ENCODE results near the gene BACH1. TPM values are rescaled to one million over a fixed set of nuclear protein-coding genes. Genes with fewer than 3 reads are reported as not detected.

The BACH1 gene
- polyA plus RNA-seq, 1 experiment, result 72.2 TPM

DNA sequence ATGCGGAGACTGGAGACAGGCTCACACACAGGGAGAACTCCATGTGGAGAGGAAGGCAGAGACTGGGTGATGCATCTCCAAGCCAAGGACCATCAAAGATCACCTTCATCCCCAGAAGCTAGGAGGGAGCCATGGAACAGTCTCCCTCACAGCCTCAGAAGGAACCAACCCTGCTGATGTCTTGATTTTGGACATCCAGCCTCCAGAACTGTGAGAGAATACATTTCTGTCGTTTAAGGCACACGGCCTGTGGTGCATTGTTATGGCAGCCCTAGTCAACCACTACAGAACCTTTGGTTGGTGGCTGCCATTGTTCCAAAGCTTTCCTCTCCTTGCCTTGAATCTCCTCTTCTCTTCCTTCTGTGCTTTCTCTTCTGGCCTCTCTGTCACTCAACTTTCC lies 64.0 kb downstream of the BACH1 start:
- no peaks in the 10 kb centered on the region for H3K27me3 ChIP-seq (ENCODE audit: control insufficient read depth, insufficient read depth, low read length)
- H3K27ac ChIP-seq (ENCODE audit: low read depth, low read length), result no peak overlapping the region
- DNase-seq (ENCODE audit: low read depth, low spot score), result no peak
- POLR2A ChIA-PET, result no interaction called here
- H3K9me3 ChIP-seq (ENCODE audit: control insufficient read depth, insufficient read depth, low read length), result no peaks in the 10 kb centered on the region
- CTCF ChIA-PET, result no interaction called here
- H3K4me3 ChIP-seq (ENCODE audit: low read depth, low read length), result no peak overlapping the region
- TF ChIP-seq, protein P1, sequence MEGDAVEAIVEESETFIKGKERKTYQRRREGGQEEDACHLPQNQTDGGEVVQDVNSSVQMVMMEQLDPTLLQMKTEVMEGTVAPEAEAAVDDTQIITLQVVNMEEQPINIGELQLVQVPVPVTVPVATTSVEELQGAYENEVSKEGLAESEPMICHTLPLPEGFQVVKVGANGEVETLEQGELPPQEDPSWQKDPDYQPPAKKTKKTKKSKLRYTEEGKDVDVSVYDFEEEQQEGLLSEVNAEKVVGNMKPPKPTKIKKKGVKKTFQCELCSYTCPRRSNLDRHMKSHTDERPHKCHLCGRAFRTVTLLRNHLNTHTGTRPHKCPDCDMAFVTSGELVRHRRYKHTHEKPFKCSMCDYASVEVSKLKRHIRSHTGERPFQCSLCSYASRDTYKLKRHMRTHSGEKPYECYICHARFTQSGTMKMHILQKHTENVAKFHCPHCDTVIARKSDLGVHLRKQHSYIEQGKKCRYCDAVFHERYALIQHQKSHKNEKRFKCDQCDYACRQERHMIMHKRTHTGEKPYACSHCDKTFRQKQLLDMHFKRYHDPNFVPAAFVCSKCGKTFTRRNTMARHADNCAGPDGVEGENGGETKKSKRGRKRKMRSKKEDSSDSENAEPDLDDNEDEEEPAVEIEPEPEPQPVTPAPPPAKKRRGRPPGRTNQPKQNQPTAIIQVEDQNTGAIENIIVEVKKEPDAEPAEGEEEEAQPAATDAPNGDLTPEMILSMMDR (IDR thresholded peaks at IDR 0.05; ENCODE audit: low read depth, low read length), result no peak

DNA sequence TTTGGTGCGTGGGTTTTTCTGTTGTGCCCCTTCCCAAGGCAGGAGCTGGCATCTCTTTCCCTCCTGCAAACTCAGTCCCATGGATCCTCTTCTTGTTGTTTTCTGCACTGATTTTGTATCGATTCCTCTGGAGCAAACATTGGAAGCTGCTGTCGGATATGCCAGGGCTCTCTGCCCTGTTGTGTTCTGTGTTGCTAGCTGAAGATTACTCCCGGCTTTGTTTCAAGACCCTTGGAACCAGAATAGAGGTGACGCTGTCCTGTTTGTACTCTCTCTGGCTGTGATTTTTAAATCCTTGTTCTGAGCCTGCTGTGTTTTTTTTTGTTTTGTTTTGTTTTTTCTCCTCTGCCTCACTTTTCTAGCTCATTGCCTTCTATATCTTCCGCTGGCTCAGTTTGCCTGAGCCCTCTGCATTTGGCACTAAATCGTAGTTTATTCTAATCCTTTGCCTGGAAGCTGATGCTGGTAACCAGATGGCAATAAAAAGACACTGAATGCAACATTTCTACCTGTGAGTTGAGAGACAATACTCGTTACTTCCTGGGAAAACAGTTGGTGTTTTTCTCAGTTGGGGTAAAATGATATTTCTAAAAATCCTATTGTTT lies 67.0 kb downstream of the BACH1 start:
- no peak for DNase-seq (ENCODE audit: low read depth, low spot score)
- TF ChIP-seq, protein P1 (IDR thresholded peaks at IDR 0.05; ENCODE audit: low read depth, low read length), result no peak
- ChIA-PET POLR2A (no interaction called here), CTCF (interaction anchor here (1.0 to 2.4 kb wide), 2 partner anchors 202 to 483 kb away, joined by 4 to 9 read pairs; no protein-coding TSS in a partner anchor)
- Histone ChIP-seq H3K4me3 (ENCODE audit: low read depth, low read length) (no peak overlapping the region), H3K27me3 (ENCODE audit: control insufficient read depth, insufficient read depth, low read length) (no peaks in the 10 kb centered on the region), H3K9me3 (ENCODE audit: control insufficient read depth, insufficient read depth, low read length) (no peaks in the 10 kb centered on the region), H3K27ac (ENCODE audit: low read depth, low read length) (no peak overlapping the region)

DNA sequence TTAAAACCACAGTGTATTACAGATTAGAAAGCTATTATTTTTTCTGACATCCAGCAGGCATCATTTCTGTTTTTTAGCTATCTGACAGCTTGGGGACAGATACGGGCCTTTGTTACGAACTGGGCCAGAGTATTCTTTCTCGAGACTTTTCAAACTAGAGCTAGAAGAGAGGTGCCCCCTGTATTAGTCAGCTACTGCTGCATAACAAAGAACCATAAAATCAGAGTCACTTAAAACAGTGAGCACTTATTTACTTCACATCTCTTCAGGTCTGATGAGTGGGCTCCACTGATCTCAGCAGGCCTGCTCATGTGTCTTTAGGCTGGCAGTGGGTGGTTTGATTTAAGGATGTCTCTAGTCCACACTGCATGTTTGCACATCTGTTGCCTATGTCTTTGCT lies 67.8 kb downstream of the BACH1 start:
- H3K9me3 ChIP-seq (ENCODE audit: control insufficient read depth, insufficient read depth, low read length), result no peaks in the 10 kb centered on the region
- ChIA-PET POLR2A (no interaction called here), CTCF (interaction anchor here (0.7 to 1.0 kb wide), 2 partner anchors 202 to 482 kb away, joined by 4 to 5 read pairs; no protein-coding TSS in a partner anchor)
- H3K4me3 ChIP-seq (ENCODE audit: low read depth, low read length), result no peak overlapping the region
- TF ChIP-seq, protein P1 (IDR thresholded peaks at IDR 0.05; ENCODE audit: low read depth, low read length), result no peak
- no peaks in the 10 kb centered on the region for H3K27me3 ChIP-seq (ENCODE audit: control insufficient read depth, insufficient read depth, low read length)
- no peak for DNase-seq (ENCODE audit: low read depth, low spot score)
- H3K27ac ChIP-seq (ENCODE audit: low read depth, low read length), result no peak overlapping the region

DNA sequence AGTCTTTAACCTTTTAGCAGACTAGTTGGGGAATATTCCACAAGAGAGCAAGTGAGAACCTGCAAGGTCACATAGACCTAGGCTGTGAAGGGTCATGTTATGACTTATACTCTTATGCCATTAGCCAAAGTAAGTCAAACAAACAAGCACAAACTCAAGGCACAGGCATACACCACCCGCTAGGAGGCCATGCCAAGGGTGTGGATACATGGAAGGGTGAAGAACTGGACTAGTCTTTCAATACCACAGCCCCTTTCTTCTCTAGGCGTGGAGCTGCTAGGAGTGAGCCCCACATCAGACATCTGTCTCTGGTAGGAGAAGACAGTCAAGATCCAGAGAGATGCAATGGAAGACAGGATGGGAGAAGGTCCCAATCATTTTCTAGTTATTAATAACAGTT lies 68.6 kb downstream of the BACH1 start:
- POLR2A ChIA-PET, result no interaction called here
- no peak for DNase-seq (ENCODE audit: low read depth, low spot score)
- H3K27ac ChIP-seq (ENCODE audit: low read depth, low read length), result no peak overlapping the region
- no peaks in the 10 kb centered on the region for H3K27me3 ChIP-seq (ENCODE audit: control insufficient read depth, insufficient read depth, low read length)
- CTCF ChIA-PET, result no interaction called here
- H3K9me3 ChIP-seq (ENCODE audit: control insufficient read depth, insufficient read depth, low read length), result no peaks in the 10 kb centered on the region
- TF ChIP-seq, protein P1 (IDR thresholded peaks at IDR 0.05; ENCODE audit: low read depth, low read length), result no peak
- H3K4me3 ChIP-seq (ENCODE audit: low read depth, low read length), result no peak overlapping the region

DNA sequence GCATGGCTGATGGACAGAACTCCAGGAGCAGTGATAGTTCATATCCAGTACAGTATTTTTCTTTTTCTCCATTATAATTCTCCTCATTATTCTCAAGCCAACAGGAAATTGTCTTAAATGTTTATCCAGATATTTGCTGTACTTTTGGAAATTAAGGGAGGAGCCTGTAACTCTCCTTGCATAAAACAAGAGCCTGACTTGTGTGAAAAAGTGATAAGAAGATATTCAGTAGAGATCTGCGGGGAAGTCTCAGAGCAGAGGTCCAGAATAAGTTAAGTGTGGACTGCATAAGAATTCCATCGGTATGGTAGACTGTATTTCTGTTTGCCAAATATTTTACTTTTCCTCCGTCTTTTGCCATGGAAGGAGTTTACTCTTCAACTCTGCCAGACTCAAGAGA lies 70.2 kb downstream of the BACH1 start:
- H3K9me3 ChIP-seq (ENCODE audit: control insufficient read depth, insufficient read depth, low read length), result no peaks in the 10 kb centered on the region
- no peaks in the 10 kb centered on the region for H3K27me3 ChIP-seq (ENCODE audit: control insufficient read depth, insufficient read depth, low read length)
- ChIA-PET CTCF (interaction anchor here (0.6 to 5.9 kb wide), 3 partner anchors 205 to 503 kb away, joined by 3 to 88 read pairs (median 67); no protein-coding TSS in a partner anchor), POLR2A (no interaction called here)
- TF ChIP-seq, protein P1 (IDR thresholded peaks at IDR 0.05; ENCODE audit: low read depth, low read length), result no peak
- no peak overlapping the region for H3K27ac ChIP-seq (ENCODE audit: low read depth, low read length)
- no peak overlapping the region for H3K4me3 ChIP-seq (ENCODE audit: low read depth, low read length)
- DNase-seq (ENCODE audit: low read depth, low spot score), result no peak
